Upper lobe of left lung (tissue), 4 donors: ENCODE results near the gene CBFA2T3.

ENCODE experiments used
- POLR2A ChIP-seq, 4 donors: fragments of 450-650 bp; IDR thresholded peaks; one replicate each; pipeline ENCODE4 v1.5.1; 2016 to 2017; ENCODE audit warnings: antibody characterized with exemption in 4 of 4, mild to moderate bottlenecking in 2 of 4
- TF ChIP-seq, protein P1 (sequence below), 6 experiments: fragments of 450-650 bp in 4 of 6; fragments of 200-600 bp in 2 of 6; sonication (generic) in 2 of 6; IDR thresholded peaks; one replicate each; pipeline ENCODE4 v1.5.1; 2016 to 2019; ENCODE audit warnings: antibody characterized with exemption in 6 of 6

- TF ChIP-seq, protein P1, sequence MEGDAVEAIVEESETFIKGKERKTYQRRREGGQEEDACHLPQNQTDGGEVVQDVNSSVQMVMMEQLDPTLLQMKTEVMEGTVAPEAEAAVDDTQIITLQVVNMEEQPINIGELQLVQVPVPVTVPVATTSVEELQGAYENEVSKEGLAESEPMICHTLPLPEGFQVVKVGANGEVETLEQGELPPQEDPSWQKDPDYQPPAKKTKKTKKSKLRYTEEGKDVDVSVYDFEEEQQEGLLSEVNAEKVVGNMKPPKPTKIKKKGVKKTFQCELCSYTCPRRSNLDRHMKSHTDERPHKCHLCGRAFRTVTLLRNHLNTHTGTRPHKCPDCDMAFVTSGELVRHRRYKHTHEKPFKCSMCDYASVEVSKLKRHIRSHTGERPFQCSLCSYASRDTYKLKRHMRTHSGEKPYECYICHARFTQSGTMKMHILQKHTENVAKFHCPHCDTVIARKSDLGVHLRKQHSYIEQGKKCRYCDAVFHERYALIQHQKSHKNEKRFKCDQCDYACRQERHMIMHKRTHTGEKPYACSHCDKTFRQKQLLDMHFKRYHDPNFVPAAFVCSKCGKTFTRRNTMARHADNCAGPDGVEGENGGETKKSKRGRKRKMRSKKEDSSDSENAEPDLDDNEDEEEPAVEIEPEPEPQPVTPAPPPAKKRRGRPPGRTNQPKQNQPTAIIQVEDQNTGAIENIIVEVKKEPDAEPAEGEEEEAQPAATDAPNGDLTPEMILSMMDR (IDR thresholded peaks at IDR 0.05): no peak
- TF ChIP-seq POLR2A (IDR thresholded peaks at IDR 0.05): no peak
Measured at GRCh38 chr16:88833086-88833485, 143.9 kb downstream of the CBFA2T3 start.
